Keratinocyte (primary cell): Measurements from ENCODE around the gene PGA4. TPM values are rescaled to one million over a fixed set of nuclear protein-coding genes. Genes with fewer than 3 reads are reported as not detected.

Experiments used
- DNase-seq: peaks from one replicate; pipeline ENCODE4 v3.0.0-alpha.2; 2011; ENCODE audit warnings: low read depth, missing footprints, low spot score
- FAIRE-seq: peaks from 2 replicates; lab custom pipeline; 2011; peaks lifted over from hg19 to GRCh38; lab: Jason Lieb, UNC
- H2AFZ ChIP-seq: 2 replicates; pipeline ENCODE4 v1.6.0; 2012; ENCODE audit warnings: low read length, control low read depth, inconsistent platforms; ENCODE audit not compliant: control insufficient read depth
- H3K27ac ChIP-seq: 2 replicates; pipeline ENCODE4 v1.5.1; 2011; ENCODE audit warnings: low read length; ENCODE audit not compliant: control insufficient read depth, insufficient read depth
- H3K27me3 ChIP-seq: 3 replicates; pipeline ENCODE4 v1.6.0; 2011; ENCODE audit warnings: low read length; ENCODE audit not compliant: control insufficient read depth, insufficient read depth; ENCODE audit errors: extremely low read depth
- H3K36me3 ChIP-seq, 2 experiments: 2 replicates in 1 of 2; 3 replicates in 1 of 2; pipeline ENCODE4 v1.5.1; 2011; ENCODE audit warnings: low read length in 2 of 2, mild to moderate bottlenecking in 1 of 2; ENCODE audit not compliant: control insufficient read depth in 2 of 2, insufficient read depth in 2 of 2; ENCODE audit errors: extremely low read depth in 1 of 2
- H3K4me1 ChIP-seq: 3 replicates; pipeline ENCODE4 v1.5.1; 2011; ENCODE audit warnings: low read length; ENCODE audit not compliant: control insufficient read depth, insufficient read depth; ENCODE audit errors: extremely low read depth
- H3K4me2 ChIP-seq: 3 replicates; pipeline ENCODE4 v1.6.0; 2011; ENCODE audit warnings: low read depth, low read length; ENCODE audit not compliant: control insufficient read depth, insufficient read depth; ENCODE audit errors: extremely low read depth
- H3K4me3 ChIP-seq, 3 experiments: fragments of 200-600 bp in 1 of 3; sonication (generic) in 1 of 3; 2 replicates in 2 of 3; 3 replicates in 1 of 3; pipeline ENCODE4 v1.5.1; 2011 to 2016; ENCODE audit warnings: low read length in 3 of 3, mild to moderate bottlenecking in 3 of 3, control low read depth in 2 of 3, inconsistent platforms in 1 of 3, low read depth in 1 of 3, mixed read lengths in 1 of 3, mixed run types in 1 of 3, moderate library complexity in 1 of 3; ENCODE audit not compliant: control insufficient read depth in 2 of 3, insufficient read depth in 2 of 3; ENCODE audit errors: extremely low read depth in 1 of 3
- H3K79me2 ChIP-seq: 2 replicates; pipeline ENCODE4 v1.6.0; 2012; ENCODE audit warnings: low read length; ENCODE audit not compliant: control insufficient read depth, insufficient read depth
- H3K9ac ChIP-seq: 3 replicates; pipeline ENCODE4 v1.6.0; 2011; ENCODE audit warnings: low read length; ENCODE audit not compliant: control insufficient read depth, insufficient read depth; ENCODE audit errors: extremely low read depth
- H3K9me1 ChIP-seq: 3 replicates; pipeline ENCODE4 v1.6.0; 2011; ENCODE audit warnings: low read length; ENCODE audit not compliant: control insufficient read depth, insufficient read depth; ENCODE audit errors: extremely low read depth
- H3K9me3 ChIP-seq: 2 replicates; pipeline ENCODE4 v1.5.1; 2012; ENCODE audit warnings: low read depth, low read length; ENCODE audit not compliant: control insufficient read depth
- H4K20me1 ChIP-seq: 3 replicates; pipeline ENCODE4 v1.6.0; 2011; ENCODE audit warnings: low read length; ENCODE audit not compliant: control insufficient read depth, insufficient read depth; ENCODE audit errors: extremely low read depth
- EZH2 ChIP-seq: IDR thresholded peaks from one replicate; pipeline ENCODE4 v1.6.1; 2012; ENCODE audit warnings: inconsistent platforms, mild to moderate bottlenecking, low read length, moderate library complexity
- dilution Hi-C: fragments of 300-500 bp; cut with MboI; formaldehyde crosslinking; loops from one replicate; pipeline ENCODE4 v1.7.0; 2020; ENCODE audit warnings: low sequenced_read_pairs; ENCODE audit not compliant: extremely low pct_ligation_motif_present
- polyA plus RNA-seq, 5 experiments: library from polyadenylated mRNA; depleted of rRNA in 3 of 5; stranded (reverse) in 3 of 5; stranded (forward) in 1 of 5; unstranded in 1 of 5; fragments of >200 nt; gene quantifications; 1 replicate in 1 of 5; 2 replicates in 3 of 5; 3 replicates in 1 of 5; pipeline versions ENCODE4 v1.2.1 to v1.2.3, GENCODE V29; 2011 to 2012; ENCODE audit warnings: missing spikeins in 2 of 5, low read depth in 1 of 5, low replicate concordance in 1 of 5
- TF ChIP-seq, protein P1 (sequence below), 3 experiments: IDR thresholded peaks in 1 of 3; conservative IDR thresholded peaks in 1 of 3; optimal IDR thresholded peaks in 1 of 3; 2 replicates in 2 of 3; 3 replicates in 1 of 3; pipeline versions ENCODE3 to v1.5.1; 2011; ENCODE audit warnings: low read length in 3 of 3, mild to moderate bottlenecking in 3 of 3, moderate library complexity in 2 of 3, control low read depth in 1 of 3, inconsistent platforms in 1 of 3; ENCODE audit not compliant: insufficient read depth in 2 of 3; ENCODE audit errors: extremely low read depth in 1 of 3

The PGA4 gene
- polyA plus RNA-seq, 1 donor (not counting 4 experiments of a cell fraction or from before 2014, with no cell fraction given) = not detected

DNA sequence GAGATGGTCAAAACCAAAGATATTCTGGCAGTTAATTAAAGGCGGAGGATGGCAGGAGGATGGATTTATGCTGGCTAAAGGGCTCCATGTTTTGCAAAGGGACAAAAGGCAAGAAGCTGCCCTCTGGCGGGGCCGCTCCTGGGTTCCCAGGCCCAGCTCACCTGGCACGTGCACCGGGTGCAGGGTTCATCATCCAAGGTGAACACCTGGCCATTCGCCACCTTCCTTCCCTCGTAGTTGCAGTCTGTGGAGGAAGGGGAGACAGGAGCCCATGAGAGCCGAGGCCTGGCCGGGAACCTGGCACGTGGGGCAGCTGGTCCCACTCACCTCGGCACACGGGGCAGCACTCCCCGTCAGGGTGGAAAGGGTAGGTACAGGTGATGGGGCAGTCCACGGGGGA is 42.6 kb downstream of the PGA4 start:
- Histone ChIP-seq H3K4me2 (no peak overlapping the region), H3K27ac (no peak overlapping the region), H4K20me1 (no peaks in the 10 kb centered on the region), H3K79me2 (no peaks in the 10 kb centered on the region), H3K36me3 (no peaks in the 10 kb centered on the region), H3K9ac (no peak overlapping the region), H3K4me1 (peaks cover 8% of the 10 kb centered on the region), H3K9me3 (no peaks in the 10 kb centered on the region), H3K27me3 (no peaks in the 10 kb centered on the region), H2AFZ (no peak overlapping the region), H3K9me1 (no peaks in the 10 kb centered on the region), H3K4me3 (no peak overlapping the region)
- no peak for TF ChIP-seq EZH2
- TF ChIP-seq, protein P1, sequence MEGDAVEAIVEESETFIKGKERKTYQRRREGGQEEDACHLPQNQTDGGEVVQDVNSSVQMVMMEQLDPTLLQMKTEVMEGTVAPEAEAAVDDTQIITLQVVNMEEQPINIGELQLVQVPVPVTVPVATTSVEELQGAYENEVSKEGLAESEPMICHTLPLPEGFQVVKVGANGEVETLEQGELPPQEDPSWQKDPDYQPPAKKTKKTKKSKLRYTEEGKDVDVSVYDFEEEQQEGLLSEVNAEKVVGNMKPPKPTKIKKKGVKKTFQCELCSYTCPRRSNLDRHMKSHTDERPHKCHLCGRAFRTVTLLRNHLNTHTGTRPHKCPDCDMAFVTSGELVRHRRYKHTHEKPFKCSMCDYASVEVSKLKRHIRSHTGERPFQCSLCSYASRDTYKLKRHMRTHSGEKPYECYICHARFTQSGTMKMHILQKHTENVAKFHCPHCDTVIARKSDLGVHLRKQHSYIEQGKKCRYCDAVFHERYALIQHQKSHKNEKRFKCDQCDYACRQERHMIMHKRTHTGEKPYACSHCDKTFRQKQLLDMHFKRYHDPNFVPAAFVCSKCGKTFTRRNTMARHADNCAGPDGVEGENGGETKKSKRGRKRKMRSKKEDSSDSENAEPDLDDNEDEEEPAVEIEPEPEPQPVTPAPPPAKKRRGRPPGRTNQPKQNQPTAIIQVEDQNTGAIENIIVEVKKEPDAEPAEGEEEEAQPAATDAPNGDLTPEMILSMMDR (optimal IDR thresholded peaks at IDR 0.05 in 1 of 3, IDR thresholded peaks at IDR 0.05 in 1 of 3, conservative IDR thresholded peaks at IDR 0.05 in 1 of 3; ENCODE audit: extremely low read depth in 1 of 3, insufficient read depth in 2 of 3, low read length in 3 of 3) = no peak
- FAIRE-seq = no peak
- no peak for DNase-seq
- dilution Hi-C loops = no loop called here

DNA sequence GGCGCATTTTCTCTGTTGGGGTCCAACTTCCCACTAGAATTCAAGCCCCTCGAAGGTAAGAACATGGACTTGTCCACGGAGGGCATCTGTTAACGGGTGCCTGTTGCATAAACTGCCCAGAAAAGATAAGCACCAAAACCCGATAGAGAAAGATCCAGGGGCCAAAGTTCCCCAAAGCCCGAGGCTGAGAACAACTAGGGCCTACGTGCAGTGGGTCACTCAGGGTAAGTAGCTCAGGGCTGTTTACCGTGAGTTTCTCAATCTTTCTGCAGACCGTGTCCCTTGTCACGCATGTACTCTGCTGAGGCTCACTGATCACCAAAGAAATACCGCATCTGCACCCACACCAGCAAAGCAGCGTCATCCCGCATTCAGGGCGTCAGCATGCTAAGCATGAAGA is 43.2 kb downstream of the PGA4 start:
- no peak overlapping the region for H3K27ac ChIP-seq
- no peak overlapping the region for H3K9ac ChIP-seq
- no peak overlapping the region for H2AFZ ChIP-seq
- no peaks in the 10 kb centered on the region for H3K27me3 ChIP-seq
- H3K9me3 ChIP-seq = no peaks in the 10 kb centered on the region
- no peaks in the 10 kb centered on the region for H4K20me1 ChIP-seq
- DNase-seq = no peak
- no peak for TF ChIP-seq EZH2
- TF ChIP-seq, protein P1 (optimal IDR thresholded peaks at IDR 0.05 in 1 of 3, IDR thresholded peaks at IDR 0.05 in 1 of 3, conservative IDR thresholded peaks at IDR 0.05 in 1 of 3; ENCODE audit: extremely low read depth in 1 of 3, insufficient read depth in 2 of 3, low read length in 3 of 3) = no peak
- FAIRE-seq = no peak
- H3K9me1 ChIP-seq = no peaks in the 10 kb centered on the region
- no peak overlapping the region for H3K4me3 ChIP-seq
- no peak overlapping the region for H3K4me2 ChIP-seq
- H3K36me3 ChIP-seq = no peaks in the 10 kb centered on the region
- dilution Hi-C loops = no loop called here
- peaks cover 11% of the 10 kb centered on the region for H3K4me1 ChIP-seq
- H3K79me2 ChIP-seq = no peaks in the 10 kb centered on the region
